ENCODE measurements around the gene CAMK4.
A peak's percentile ranks its signal among the peaks of the same experiment; 100 is the strongest.
"Not testable (repeated sequence)": the region's sequence is repeated elsewhere in the genome, so short reads cannot be mapped to it uniquely, and the experiment has no call there.

The CAMK4 gene

DNA sequence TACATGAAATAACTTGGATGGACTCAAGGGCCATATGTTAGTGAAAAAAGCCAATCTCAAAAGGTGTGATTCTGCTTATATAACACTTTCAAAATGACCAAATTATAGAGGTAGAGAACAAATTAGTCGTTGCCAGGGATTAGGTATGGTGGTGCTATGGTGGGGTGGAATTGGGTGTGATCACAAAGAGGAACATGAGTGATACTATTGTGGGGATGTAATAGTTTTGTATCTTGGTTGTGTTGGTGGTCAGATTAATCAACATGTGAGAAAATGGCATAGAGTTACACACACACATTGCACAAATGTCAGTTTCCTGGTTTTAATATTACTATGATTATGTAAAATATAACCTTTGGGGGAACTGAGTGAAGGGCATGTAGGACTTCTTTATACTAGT lies 31.9 kb downstream of the CAMK4 start:
- DNase-seq (ENCODE audit: low read depth in 2 of 2), result no peak

DNA sequence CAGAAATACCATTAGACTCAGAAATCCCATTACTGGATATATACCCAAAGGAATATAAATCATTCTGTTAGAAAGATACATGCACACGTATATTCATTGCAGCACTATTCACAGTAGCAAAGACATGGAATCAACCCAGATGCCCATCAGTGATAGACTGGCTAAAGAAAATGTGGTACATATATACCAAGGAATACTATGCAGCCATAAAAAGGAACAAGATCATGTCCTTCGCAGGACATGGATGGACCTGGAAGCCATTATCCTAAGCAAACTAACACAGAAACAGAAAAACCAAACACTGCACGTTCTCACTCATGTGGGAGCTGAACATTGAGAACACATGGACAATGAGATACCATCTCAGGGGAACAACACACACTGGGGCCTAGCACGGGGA lies 33.4 kb downstream of the CAMK4 start:
- not testable (repeated sequence) for DNase-seq (ENCODE audit: low read depth in 2 of 2)

- no peak for DNase-seq (ENCODE audit: low read depth in 2 of 2)
Measured at GRCh38 chr5:111259636-111260035, 35.5 kb downstream of the CAMK4 start.

GRCh38 chr5:111261610-111262009 lies 37.4 kb downstream of the CAMK4 start:
- no peak for DNase-seq (ENCODE audit: low read depth in 2 of 2)

GRCh38 chr5:111262153-111262552 lies 38.0 kb downstream of the CAMK4 start:
- DNase-seq (ENCODE audit: low read depth in 2 of 2), result no peak

- no peak for DNase-seq (ENCODE audit: low read depth in 2 of 2)
Measured at GRCh38 chr5:111262815-111263214, 38.6 kb downstream of the CAMK4 start.

DNA sequence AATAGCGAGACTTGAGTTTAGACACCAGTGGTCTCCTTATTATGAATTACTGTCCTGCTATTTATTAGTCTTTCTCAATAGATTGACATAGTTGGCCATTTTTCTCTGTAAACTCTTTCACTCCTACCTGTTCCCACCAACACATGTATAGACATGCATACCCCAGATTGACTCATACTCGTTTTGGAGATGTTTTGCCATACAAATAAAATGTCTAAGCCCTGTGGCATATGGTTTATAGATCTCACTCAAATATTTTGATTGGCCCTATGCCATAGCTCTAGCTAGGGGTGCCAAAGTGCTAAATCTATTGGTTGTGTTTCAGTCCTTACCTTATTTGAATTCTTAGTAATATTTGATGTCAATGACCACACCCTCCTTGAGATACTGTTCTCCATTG lies 42.3 kb downstream of the CAMK4 start:
- DNase-seq (ENCODE audit: low read depth in 2 of 2), result no peak

DNA sequence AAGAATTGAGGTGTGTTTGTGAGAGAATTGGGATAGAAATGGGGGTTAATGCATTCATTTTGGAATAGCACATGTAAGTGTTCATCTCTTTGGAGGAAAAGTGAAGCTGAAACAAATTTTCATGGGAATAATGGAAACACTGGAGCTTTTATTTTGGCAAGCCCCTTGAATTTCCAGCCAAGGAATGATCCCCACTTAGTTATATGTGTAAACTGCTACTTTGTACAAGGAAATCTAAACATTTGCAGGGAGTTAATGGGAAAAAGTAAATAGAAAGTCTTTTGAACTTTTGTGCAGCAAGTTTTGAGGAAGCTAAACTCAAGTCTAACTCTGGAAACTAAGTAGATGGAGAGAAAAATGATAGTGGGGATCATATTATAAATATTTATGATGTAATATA lies 44.1 kb downstream of the CAMK4 start:
- no peak for DNase-seq (ENCODE audit: low read depth in 2 of 2)

DNA sequence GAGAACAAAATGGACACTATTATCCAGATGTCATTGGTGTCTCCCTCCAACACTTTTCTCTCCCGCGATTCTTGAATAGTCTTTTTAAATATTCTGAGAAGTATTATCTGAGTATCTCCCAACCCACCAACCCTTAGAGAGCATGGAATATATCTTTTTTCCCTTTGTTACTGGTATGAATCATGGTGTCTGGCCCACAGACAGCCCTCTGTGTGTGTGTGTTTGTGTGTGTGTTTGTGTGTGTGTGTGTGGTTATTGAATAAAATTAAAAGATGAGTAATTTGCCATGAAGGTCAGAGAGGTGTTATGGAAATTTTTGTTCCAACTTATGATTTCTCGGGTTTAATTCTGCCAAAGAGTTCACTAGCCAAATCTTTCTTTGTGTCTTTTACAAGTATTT lies 47.7 kb downstream of the CAMK4 start:
- DNase-seq (ENCODE audit: low read depth in 2 of 2), result no peak

GRCh38 chr5:111277061-111277460 lies 52.9 kb downstream of the CAMK4 start:
- DNase-seq (ENCODE audit: low read depth in 2 of 2), result no peak

DNA sequence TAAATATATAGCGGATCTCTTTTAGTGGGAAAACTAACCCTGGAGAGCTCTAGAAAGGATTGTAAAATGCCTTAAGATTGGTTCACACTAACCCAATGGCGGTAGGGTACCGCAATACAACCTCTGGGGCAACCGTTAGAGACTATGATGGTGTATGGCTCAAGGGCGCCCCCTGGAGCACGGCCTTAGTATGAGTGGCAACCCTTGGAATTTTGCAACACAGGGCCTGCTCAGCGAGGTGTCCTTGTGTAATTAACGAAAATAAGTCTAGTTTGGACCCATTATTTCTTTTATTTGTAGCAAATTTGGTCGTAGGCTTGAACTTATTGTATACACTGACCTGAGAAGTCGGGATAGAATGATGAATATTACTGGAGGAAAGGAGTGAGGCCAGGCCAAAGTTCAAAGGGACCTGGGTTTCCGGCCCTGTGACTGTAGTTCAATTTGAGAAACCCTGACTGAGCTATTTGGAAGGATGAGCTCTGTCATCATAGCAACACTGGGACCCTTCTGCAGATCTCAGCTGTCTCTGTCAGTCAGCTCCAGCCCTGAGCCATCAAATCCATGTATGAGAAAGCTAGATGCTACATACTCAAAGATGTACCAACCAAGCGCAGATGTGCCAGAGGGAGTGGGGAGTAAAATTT lies 54.8 kb downstream of the CAMK4 start:
- peak; percentile 66 to 70 for DNase-seq (ENCODE audit: low read depth in 2 of 2)

DNA sequence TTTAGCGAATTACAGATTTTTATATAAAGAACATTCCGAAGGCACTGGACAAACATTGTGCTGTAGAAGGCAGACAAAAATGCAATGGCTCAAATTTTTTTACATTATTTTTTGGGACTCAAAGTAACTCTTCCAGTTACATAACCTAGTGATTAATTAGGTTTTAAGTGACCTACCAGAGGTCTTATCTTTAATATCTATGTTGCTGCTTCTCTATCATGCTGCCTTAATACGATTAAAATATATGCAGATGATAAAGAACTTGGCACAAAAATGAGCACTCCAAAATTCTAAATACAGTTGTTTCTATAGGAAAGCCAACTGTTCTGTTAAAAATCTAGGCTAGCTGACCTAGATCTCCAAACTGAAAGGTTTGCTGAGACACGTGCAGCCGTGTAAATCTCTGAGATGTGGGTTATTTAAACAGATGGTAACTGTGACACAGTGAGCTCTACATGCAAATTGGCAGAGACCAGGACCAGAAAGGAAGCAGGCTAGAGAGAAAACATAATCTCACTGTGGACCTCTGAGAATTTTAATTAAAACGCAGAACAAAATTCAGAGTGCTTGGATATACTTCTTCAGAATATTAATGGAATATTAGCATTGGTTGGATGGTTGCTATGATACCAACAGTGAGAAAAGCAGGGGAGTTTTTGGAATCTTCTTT lies 56.2 kb downstream of the CAMK4 start:
- DNase-seq (ENCODE audit: low read depth in 2 of 2), result no peak

DNA sequence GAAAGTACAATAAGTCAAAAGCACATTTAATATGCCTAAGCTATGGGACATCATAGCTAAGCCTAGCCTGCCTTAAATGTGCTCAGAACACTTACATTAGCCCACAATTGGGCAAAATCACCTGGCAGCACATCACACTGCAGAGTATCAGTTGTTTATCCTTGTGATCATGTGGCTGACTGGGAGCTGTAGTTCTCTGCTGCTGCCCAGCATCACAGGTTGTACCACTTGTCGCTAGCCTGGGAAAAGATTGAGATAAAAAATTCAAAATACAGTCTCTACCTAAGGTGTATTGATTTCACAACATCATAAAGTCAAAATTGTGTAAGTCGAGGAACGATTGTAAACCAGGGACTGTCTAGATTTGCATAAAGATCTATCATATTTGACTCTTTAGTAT lies 58.6 kb downstream of the CAMK4 start:
- no peak for DNase-seq (ENCODE audit: low read depth in 2 of 2)

GRCh38 chr5:111284825-111285224 lies 60.6 kb downstream of the CAMK4 start:
- no peak for DNase-seq (ENCODE audit: low read depth in 2 of 2)

- DNase-seq (ENCODE audit: low read depth in 2 of 2), result no peak
Measured at GRCh38 chr5:111294551-111294950, 70.4 kb downstream of the CAMK4 start.

DNA sequence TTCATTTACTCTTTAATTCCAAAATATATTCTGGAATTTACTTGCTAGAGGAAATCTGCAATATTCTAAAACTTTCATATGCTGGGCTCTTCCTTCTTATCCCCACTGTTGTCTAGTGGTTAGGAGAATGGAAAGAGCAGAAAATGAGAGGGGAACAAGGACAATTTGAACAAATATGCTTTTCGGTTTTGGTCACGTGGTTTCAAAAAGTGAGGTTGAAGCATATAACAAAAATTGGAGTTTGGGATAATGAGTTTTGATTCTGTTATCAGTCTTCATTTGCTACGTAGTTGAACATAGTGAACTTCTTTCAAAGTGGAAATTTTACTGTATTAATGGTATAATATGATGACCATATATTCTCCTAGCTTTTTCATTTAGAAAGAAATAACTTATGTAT lies 71.5 kb downstream of the CAMK4 start:
- no peak for DNase-seq (ENCODE audit: low read depth in 2 of 2)

DNA sequence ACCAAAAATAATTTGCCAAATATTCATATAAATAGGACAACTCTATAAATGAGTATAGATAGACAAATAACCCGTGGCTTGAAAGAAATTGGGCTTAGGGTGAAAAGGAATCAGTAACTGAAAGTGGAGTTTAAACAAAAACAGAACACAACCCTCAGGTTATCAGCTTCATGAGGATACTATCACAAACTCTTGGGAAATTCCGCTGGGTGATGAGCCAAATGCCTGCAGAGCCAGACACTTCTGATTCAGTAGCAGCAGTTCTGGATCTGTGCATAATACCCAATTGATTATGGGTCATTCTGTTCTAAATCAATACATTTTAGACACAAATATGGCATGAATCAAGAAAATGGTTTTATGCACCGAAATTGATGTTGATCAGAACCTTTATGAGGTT lies 72.4 kb downstream of the CAMK4 start:
- DNase-seq (ENCODE audit: low read depth in 2 of 2), result no peak

DNA sequence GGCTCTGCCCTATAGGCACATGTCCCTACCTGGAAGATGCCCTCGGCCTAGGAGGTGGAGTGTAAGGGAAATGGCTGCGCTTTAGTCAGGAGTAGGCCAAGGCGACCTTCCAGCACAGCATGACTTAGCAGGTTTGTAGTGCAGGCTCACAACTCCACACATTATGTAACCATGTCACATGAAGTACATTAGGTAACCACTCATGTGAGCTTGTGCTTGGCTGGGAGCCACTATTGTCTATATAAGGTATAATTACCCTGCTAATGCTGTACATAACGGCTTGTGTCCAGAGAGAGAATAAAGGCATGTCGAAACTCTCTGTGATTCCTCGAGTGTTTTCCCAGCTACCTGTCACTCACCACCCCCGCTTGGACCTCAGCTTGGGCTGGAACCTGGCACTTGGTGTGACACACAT lies 74.9 kb downstream of the CAMK4 start:
- no peak for DNase-seq (ENCODE audit: low read depth in 2 of 2)

DNA sequence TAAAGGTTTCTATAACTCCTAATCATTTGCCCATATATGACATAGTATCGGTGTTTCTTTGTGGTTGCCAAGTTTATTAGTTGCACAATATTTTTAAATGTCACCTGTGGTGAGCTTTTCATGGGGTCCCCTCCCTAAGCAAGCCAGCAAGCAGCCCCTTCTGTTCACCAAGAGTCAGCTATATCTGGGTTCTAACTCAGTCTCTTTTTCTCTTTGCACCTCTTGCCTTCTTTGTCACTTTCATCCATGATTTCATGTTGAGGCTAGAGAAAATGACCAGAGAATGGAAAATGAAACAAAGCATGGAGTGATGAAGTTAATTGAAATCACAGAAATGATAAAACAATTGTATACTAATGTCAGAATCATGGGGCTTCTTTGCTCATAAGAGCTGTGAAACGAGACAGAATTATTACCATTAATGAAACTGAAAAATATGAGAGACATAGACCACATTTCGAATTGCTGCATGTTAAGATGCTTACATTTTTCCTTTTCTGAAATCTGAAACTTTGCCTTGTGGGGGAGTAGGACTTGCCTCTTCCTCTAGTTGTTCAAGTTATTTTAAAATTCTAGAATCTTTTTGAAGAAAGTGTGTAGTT lies 75.7 kb downstream of the CAMK4 start:
- no peak for DNase-seq (ENCODE audit: low read depth in 2 of 2)

- no peak for DNase-seq (ENCODE audit: low read depth in 2 of 2)
Measured at GRCh38 chr5:111301264-111301663, 77.1 kb downstream of the CAMK4 start.

DNA sequence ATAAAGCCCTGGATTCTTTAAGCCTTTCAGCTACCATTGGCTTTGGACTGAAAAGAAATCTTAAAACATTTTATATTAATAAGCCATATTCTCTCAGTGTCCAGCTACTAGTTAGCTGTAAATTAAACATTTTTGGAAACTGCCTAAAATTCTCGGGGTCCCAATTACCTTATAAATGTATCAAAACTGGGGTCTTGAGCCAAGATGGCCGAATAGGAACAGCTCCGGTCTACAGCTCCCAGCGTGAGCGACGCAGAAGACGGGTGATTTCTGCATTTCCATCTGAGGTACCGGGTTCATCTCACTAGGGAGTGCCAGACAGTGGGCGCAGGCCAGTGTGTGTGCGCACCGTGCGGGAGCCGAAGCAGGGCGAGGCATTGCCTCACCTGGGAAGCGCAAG lies 77.9 kb downstream of the CAMK4 start:
- DNase-seq (ENCODE audit: low read depth in 2 of 2), result not testable (repeated sequence)

DNA sequence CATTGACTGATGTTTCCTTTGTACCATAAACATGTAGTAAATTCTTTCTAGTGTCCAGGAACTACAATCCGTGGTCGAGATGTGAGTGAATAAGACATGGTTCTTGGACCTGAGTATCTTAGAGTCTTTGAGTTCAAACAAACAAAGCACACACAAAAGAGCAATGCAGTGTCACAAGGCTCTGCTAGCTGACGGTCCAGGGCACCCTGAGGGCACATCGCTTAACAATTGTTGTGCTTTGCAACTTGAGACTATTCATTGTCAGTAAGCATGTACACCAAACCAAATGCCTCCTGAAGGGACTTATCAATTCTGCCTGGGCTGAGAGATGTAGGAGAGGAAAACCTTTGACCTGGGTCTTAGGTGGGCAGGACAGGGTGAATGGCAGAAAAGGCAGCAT lies 84.8 kb downstream of the CAMK4 start:
- DNase-seq (ENCODE audit: low read depth in 2 of 2), result no peak

GRCh38 chr5:111309384-111309783 lies 85.2 kb downstream of the CAMK4 start:
- no peak for DNase-seq (ENCODE audit: low read depth in 2 of 2)

Data from stimulated activated CD8-positive, alpha-beta memory T cell treated with anti-CD3 and anti-CD28 coated beads, Interleukin-15, amount 100 ng/mL, for 48 hours (primary cell).